Measurements from ENCODE around the gene ACADVL.

ACADVL gene

DNA sequence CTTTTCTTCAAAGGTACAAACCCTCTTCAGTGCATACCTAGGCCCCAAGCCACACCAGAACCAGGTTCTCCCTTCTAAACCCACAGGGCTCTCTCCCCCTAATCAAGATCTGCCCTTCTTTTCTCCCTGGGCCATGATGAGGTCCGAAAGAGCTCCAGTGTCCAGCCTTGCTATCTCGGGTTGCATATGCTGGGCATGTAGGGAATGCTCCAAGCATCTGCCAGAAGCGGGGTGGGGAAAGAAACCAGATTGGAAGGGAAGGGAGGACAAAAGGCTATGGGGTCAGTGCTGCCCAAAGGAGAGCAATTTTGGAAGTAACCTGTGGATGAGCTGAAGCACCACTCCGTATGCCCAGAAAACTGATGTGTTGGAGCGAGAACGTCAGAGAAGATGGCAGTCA lies 29.5 kb downstream of the ACADVL start:
- CTCF ChIA-PET, result interaction anchor here (1.2 kb wide), 1 partner anchor 7 kb away, joined by 5 read pairs; no protein-coding TSS in a partner anchor

DNA sequence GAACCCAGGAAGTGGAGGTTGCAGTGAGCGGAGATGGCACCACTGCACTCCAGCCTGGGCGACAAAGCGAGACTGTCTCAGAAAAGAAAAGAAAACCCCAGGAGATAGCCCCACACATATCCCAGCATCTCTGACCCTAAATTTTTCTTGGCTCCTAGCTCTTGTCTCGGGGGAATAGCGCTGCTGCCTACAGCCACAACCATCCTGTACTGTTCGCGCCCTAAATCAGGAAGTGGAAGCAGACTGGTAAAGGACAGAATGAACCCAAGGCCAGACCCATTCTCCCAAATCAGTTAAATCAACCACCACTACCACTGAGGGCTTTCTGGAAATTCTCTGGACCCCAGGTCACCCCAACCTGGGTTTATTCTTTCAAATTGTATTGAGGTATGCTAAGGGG lies 30.1 kb downstream of the ACADVL start:
- CTCF ChIA-PET, result interaction anchor here (1.2 kb wide), 1 partner anchor 8 kb away, joined by 5 read pairs; no protein-coding TSS in a partner anchor
- TF ChIP-seq, protein P1, sequence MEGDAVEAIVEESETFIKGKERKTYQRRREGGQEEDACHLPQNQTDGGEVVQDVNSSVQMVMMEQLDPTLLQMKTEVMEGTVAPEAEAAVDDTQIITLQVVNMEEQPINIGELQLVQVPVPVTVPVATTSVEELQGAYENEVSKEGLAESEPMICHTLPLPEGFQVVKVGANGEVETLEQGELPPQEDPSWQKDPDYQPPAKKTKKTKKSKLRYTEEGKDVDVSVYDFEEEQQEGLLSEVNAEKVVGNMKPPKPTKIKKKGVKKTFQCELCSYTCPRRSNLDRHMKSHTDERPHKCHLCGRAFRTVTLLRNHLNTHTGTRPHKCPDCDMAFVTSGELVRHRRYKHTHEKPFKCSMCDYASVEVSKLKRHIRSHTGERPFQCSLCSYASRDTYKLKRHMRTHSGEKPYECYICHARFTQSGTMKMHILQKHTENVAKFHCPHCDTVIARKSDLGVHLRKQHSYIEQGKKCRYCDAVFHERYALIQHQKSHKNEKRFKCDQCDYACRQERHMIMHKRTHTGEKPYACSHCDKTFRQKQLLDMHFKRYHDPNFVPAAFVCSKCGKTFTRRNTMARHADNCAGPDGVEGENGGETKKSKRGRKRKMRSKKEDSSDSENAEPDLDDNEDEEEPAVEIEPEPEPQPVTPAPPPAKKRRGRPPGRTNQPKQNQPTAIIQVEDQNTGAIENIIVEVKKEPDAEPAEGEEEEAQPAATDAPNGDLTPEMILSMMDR (conservative IDR thresholded peaks at IDR 0.05; ENCODE audit: low read depth), result no peak
- no peak for DNase-seq (ENCODE audit: low spot score)
- peak overlapping the region; percentile 98 for H3K27ac ChIP-seq
- POLR2A ChIA-PET (ENCODE audit: low non-redundant PET), result interaction anchor here (0.6 kb wide), 1 partner anchor 8 kb away, joined by 7 read pairs; no protein-coding TSS in a partner anchor

More for the DNA sequence above, 29.5 kb downstream of the ACADVL start:
- DNase-seq (ENCODE audit: low spot score), result no peak
- TF ChIP-seq, protein P1 (conservative IDR thresholded peaks at IDR 0.05; ENCODE audit: low read depth), result no peak
- POLR2A ChIA-PET (ENCODE audit: low non-redundant PET), result interaction anchor here (0.6 kb wide), 1 partner anchor 9 kb away, joined by 7 read pairs; no protein-coding TSS in a partner anchor
- peak overlapping the region; percentile 98 for H3K27ac ChIP-seq

DNA sequence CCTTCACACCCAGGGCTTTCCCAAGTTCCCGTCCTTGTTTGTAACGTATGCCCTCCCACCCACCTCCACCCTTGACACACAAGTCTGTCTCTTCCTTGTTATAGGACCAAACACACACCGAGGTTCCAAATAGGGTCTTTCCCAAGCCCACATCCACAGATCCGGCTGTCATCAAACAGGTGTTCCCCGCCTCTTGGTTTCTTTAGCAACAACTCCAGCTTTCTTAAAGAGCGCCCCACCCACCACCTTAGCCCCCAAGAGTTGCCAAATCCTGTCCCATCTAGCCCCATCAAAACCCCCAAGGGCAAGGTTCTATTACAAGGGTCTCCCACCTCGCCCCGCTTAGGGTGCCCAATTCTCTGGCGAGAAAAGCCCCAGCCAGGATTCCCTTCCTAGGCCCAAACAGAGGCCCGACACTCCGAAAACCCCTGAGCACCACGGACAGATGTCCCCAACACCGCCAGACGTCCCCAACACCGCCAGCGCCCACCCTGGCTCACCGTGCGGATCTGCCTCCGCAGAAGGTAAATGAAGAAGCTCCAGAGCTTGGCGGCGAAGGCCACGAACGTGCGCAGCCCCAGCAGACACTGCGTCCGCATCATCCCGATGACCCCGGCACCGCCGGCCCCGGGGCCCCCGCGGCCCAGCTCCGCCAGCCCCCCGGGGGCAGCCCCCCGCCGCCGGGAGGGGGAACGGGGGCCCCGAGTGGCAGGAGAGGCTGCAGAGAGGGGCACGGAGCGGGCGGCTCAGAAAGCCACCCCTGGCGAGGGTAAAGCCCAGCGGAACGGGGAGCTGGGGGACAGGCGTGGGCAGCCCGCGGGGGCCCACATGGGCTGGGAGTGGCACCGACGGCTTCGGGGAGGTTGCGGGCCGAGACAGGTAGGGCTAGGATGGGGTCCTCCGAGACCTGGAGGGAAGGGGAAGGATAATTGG lies 31.2 kb downstream of the ACADVL start:
- TF ChIP-seq, protein P1 (conservative IDR thresholded peaks at IDR 0.05; ENCODE audit: low read depth), result no peak
- H3K27ac ChIP-seq, result peak overlapping the region; percentile 98
- POLR2A ChIA-PET (ENCODE audit: low non-redundant PET), result interaction anchor here (0.7 kb wide), 1 partner anchor 9 kb away, joined by 4 read pairs; the partner anchor contains the start of gene GABARAP
- CTCF ChIA-PET, result interaction anchor here (0.6 to 1.1 kb wide), 3 partner anchors 12 to 1126 kb away, joined by 3 to 9 read pairs (median 4); partner anchors contain the start of gene PHF23
- DNase-seq (ENCODE audit: low spot score), result no peak

DNA sequence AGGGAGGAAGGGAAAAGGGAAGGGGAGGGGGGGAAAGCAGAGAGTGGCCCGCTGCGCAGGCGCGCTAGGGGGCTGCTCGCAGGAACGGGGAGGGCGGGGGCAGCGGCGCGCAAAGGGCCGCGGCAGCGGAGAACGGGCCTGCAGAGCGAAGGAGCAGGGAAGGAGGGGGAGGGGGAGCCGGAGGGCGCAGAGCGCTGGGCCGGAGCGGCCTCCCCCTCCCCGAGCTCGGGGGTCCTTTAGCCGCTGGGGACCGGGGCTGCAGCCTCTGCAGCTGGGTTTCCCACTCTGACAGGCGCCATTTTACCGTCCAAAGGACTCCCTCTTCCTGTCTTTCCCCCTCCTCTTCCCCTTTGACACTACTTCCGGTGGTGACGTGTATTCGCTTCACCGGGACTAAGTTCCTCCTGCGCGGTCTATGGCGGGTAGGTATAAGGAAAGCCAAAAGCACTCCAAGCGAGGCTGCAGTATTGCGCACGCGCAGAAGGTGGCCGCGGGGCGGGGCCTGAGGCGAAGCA lies 32.0 kb downstream of the ACADVL start, which contains the start of gene CTDNEP1:
CTDNEP1 (minus strand) TSS at position 74 of the 515 bp plus-strand sequence. CDS start 438 bp downstream, outside the sequence.
- DNase-seq (ENCODE audit: low spot score), result peak; percentile 85
- TF ChIP-seq, protein P1 (conservative IDR thresholded peaks at IDR 0.05; ENCODE audit: low read depth), result no peak
- ChIA-PET CTCF (interaction anchor here (0.6 to 1.1 kb wide), 3 partner anchors 12 to 1125 kb away, joined by 3 to 9 read pairs (median 4); partner anchors contain the start of gene PHF23), POLR2A (ENCODE audit: low non-redundant PET) (no interaction called here)
- H3K27ac ChIP-seq, result peak within 1 kb of the TSS; percentile 98

DNA sequence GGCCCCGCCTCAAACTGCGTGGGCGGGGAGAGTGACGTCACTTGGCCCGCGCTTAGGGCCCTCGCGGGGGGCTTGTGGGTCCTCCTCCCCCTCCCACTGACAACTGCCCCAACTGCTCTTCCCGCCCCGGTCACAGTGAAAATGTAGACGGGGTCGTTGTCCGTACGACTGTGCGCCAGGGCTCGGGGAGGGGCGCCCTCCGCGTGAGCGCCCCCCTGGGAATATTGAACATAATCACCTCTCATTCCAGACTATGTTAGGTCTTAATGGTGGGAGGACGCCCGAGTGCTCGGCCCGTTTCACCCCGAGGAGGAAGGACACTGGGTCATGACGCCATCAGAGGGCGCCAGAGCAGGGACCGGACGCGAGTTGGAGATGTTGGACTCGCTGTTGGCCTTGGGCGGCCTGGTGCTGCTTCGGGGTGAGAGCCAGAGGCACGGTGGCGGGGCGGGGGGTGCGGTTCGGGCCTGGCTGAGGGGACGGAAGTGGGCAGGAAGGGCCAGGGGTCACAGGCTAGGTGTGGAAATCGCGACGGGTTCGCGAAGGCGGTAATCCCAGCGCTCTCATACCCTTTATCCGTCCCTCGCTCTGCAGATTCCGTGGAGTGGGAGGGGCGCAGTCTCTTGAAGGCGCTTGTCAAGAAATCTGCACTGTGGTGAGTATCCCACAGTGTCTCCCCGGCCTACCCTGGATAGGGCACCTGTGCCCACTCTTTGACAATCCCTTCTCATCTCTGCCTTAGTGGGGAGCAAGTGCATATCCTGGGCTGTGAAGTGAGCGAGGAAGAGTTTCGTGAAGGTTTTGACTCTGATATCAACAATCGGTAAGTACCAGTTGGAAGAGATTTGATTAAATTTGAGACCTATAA lies 32.7 kb downstream of the ACADVL start, which contains the start of gene ELP5:
ELP5 (plus strand) TSS at position 40 of the 868 bp plus-strand sequence; CDS start at position 376, 336 bp downstream.
- CTCF ChIA-PET, result interaction anchor here (1.1 kb wide), 1 partner anchor 13 kb away, joined by 9 read pairs; the partner anchor contains the start of gene PHF23
- POLR2A ChIA-PET (ENCODE audit: low non-redundant PET), result no interaction called here

More for the DNA sequence above, 32.7 kb downstream of the ACADVL start, which contains the start of gene ELP5:
- peak within 1 kb of the TSS; percentile 98 for H3K27ac ChIP-seq
- peak; percentile 96 for DNase-seq (ENCODE audit: low spot score)
- TF ChIP-seq, protein P1 (conservative IDR thresholded peaks at IDR 0.05; ENCODE audit: low read depth), result peak; percentile 44
